GM19099 (cell line): Measurements from ENCODE around the gene SGSH.

ENCODE experiments used
- POLR2A ChIP-seq: IDR thresholded peaks from 3 replicates; pipeline ENCODE4 v1.6.1; 2011; ENCODE audit warnings: low read depth; ENCODE audit not compliant: insufficient read length; ENCODE audit errors: extremely low read depth

Gene SGSH

GRCh38 chr17:80259457-80260068, 39.4 kb upstream of the SGSH start:
- no peak for TF ChIP-seq POLR2A

GRCh38 chr17:80257716-80258213, 37.6 kb upstream of the SGSH start:
- no peak for TF ChIP-seq POLR2A

GRCh38 chr17:80256034-80256350, 35.9 kb upstream of the SGSH start:
- TF ChIP-seq POLR2A, result no peak

- TF ChIP-seq POLR2A, result no peak
Observed at GRCh38 chr17:80254396-80255251, 34.5 kb upstream of the SGSH start.

- no peak for TF ChIP-seq POLR2A
Observed at GRCh38 chr17:80253631-80254395, 33.7 kb upstream of the SGSH start.

- TF ChIP-seq POLR2A, result no peak
Observed at GRCh38 chr17:80252871-80253270, 32.7 kb upstream of the SGSH start.

GRCh38 chr17:80251966-80252365, 31.8 kb upstream of the SGSH start:
- no peak for TF ChIP-seq POLR2A

GRCh38 chr17:80248894-80249710, 29.0 kb upstream of the SGSH start:
- TF ChIP-seq POLR2A, result no peak

GRCh38 chr17:80248001-80248893, 28.1 kb upstream of the SGSH start:
- TF ChIP-seq POLR2A, result no peak

GRCh38 chr17:80247561-80247960, 27.4 kb upstream of the SGSH start:
- TF ChIP-seq POLR2A, result no peak

- TF ChIP-seq POLR2A, result no peak
Observed at GRCh38 chr17:80246726-80247125, 26.6 kb upstream of the SGSH start.

GRCh38 chr17:80246266-80246681, 26.1 kb upstream of the SGSH start:
- TF ChIP-seq POLR2A, result no peak

- no peak for TF ChIP-seq POLR2A
Observed at GRCh38 chr17:80245566-80246265, 25.6 kb upstream of the SGSH start.
